Left cardiac atrium (tissue), 4 donors: ENCODE data around the gene ANKH. TPM values are rescaled to one million over a fixed set of nuclear protein-coding genes. Genes with fewer than 3 reads are reported as not detected.

ENCODE experiments used
- ATAC-seq, 2 donors: fragments of 200-7000 bp; cut with Tn5 transposase; one replicate each; pipeline ENCODE4 v1.9.1; 2020; ENCODE audit warnings: mild to moderate bottlenecking in 2 of 2, moderate library complexity in 2 of 2
- DNase-seq: peaks from one replicate; pipeline ENCODE4 v3.0.0-alpha.2; 2020
- intact Hi-C, 2 donors: fragments of 100-400 bp; cut with DNase I; formaldehyde crosslinking; loops; one replicate each; pipeline versions ENCODE4 v1.14.1 to v1.15.1; 2022 to 2023
- total RNA-seq, 2 donors: library from RNA; stranded (reverse); fragmentation: NEBNext Ultra II Directional; extraction: Animal tissue kit (Norgen Biotek cat#: 25700); gene quantifications; one replicate each; pipeline ENCODE4 v1.2.1, GENCODE V29; 2021
- donor health status: DM: no; HTN: yes; CAD: no.
- donor health status: DM: no; HTN: yes; CAD: no; lungs with severe emphysema.
- donor health status: DM: yes; HTN: yes; CAD: no.
- donor health status: Dilated cardiomyopathy.

ANKH gene
- total RNA-seq, 2 donors from 2014 or later, result 113 to 138 TPM

DNA sequence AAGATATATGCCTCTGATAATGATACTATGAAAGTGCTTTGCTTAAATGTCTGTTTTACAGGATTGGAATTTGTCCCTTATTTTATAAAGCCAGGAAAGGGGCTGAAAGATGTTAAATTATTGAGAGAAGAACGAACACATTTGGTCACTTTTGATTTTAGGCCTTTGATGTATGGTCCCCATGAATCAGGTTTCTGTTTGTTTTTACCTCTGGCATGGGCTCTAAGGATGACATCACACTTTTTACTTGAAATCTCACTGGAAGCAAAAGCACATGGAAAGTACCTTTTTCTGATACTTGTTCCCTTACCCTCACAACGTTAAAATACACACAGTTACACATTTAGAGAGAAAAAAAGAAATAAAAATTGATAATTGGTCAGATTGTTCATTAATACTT, 200.2 kb downstream of the ANKH start:
- DNase-seq, result no peak
- ATAC-seq, result no peak
- intact Hi-C loops, result no loop called here

DNA sequence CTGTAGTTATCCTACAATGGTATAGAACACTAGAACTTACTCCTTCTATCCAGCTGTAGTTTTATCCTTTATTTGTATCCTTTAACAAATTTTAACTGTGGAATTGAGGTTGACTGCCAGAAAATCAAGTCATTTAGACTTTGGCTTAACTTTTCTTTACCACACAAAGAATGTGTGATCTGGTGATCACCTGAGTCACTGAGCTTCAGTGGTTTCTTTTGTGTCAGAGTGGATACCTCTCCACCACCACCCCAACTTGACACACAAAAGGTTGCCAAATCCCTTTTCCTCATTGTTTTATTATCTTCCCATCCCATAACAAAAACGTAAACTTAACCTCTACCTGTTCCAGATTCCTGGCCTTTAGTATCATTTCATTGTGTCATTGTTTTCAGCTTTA, 201.6 kb downstream of the ANKH start:
- intact Hi-C loops, result no loop called here
- ATAC-seq, result no peak

GRCh38 chr5:14669415-14669814, 202.2 kb downstream of the ANKH start:
- DNase-seq (no peak), ATAC-seq (no peak)
- intact Hi-C loops, result no loop called here

More for the DNA sequence above, 201.6 kb downstream of the ANKH start:
- DNase-seq, result no peak

DNA sequence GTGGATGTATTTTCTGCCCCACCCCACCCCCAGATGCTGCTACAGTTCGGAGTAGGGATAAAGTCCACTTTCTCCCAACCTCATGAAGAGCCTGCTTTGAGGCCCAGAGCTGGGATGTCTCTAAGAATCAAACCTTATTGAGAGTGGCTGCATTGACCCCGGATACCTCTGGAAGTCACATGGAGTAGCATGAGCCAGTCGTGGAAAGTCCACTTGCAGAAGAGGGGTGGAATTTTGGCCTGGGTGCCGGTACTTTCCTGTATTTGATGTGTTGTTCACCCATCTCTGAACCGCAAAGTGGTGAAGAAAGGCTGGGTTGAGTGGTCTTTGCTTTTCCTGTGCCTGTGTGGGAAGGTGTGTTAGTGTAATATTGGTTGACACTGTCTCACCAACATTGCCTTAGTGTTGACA, 203.4 kb downstream of the ANKH start:
- intact Hi-C loops, result no loop called here
- ATAC-seq (no peak), DNase-seq (no peak)

DNA sequence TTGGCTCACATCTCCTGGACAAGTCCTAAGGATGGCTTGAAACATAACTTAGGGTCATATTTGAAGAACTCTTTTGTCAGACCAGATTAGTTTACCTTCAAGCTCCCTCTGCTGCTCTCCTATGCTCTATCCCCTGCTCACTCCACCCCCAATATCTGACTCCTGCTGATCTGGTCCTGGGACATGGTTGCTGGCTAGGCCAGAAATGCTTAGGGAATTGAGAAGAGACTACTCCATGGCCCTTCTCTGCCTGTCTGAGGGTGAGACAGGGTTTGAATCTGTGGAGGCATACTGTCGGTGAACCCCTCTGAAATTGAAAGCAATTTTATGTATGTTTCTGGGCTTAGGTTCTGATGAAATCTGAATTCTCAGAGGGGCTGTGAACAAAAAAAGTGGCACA, 203.8 kb downstream of the ANKH start:
- DNase-seq (no peak), ATAC-seq (no peak)
- intact Hi-C loops, result no loop called here

DNA sequence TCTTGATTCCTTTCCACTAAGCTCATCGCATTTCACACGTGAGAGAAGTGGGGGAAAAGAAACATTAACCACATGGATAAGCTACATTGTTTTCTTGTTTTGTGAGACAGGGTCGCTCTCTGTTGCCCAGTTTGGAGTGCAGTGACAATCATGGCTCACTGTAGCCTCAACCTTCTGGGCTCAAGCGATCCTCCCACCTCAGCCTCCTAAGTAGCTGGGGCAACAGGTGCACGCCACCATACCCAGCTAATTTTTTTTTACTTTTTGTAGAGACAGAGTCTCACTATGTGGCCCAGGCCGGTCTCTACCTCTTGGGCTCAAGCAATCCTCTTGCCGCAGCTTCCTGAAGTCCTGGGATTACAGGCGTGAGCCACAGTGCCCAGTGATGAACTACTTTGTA, 204.3 kb downstream of the ANKH start:
- intact Hi-C loops, result no loop called here
- ATAC-seq (no peak), DNase-seq (no peak)

DNA sequence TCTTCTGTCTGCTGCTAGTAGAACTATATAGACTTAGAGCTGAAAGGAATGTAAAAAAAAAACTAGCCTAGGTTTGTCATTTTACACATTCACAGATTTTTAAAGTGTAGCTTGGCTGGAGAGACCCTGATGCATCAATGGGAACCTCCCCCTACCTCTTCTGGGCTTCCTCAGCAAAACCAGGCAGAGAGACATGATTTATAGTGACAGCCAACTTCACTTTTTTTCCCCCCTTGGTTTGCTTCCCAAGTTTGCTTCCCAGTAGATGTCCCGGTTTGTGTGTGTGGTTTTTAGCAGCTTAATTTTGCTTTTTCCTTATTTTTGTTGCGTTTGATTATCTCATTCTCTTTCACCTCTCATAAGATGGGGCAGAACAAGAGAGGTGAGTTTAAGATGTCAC, 205.2 kb downstream of the ANKH start:
- no peak for ATAC-seq
- DNase-seq, result no peak
- intact Hi-C loops, result no loop called here

GRCh38 chr5:14665949-14666348, 205.6 kb downstream of the ANKH start:
- ATAC-seq, result no peak
- no peak for DNase-seq
- intact Hi-C loops, result no loop called here

DNA sequence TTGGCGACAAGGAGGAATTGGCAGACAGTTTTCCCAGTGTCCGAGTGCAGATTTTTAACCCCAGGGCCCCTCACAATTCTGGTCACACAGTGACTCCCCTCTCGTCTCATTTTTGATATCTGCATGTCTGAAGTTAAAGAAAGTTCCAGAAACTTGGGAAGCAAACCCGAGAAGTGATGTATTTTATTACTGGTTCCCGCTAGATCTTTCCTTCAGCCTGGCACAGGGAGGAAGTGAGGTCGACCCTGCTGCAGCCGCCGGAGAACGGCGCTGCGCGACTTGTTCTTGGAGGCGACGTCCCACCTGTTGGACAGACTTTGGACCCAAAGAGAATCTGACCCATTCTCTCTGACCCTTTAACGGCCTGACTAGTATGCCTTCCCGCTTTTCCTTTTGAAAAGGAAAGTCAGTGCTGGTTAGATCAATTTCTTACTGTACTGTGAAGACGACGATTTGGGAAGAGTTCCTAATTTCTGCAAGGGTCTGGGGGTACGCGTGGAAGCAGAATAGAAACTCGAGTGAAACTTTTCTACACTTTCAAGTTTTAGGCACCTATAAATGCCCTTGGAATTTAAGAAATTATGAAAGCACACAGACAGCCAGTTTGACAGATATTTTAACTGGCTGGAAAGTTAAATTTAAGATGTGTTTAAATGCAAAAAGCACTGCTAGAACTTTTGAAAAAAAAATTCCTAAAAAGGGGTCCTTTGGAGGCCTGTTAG, 206.3 kb downstream of the ANKH start:
- ATAC-seq, result no peak
- intact Hi-C loops, result no loop called here
- DNase-seq, result peak; percentile 36

GRCh38 chr5:14664270-14665100, 207.1 kb downstream of the ANKH start, which contains the start of gene OTULIN:
TSS of gene OTULIN (plus strand) at chr5:14664718. CDS start at chr5:14664826, 108 bp downstream.
- intact Hi-C loops, result no loop called here
- DNase-seq (peak; percentile 94), ATAC-seq (peak; percentile 96 to 98)

- ATAC-seq (peak; percentile 39 to 66), DNase-seq (no peak)
- intact Hi-C loops, result no loop called here
Observed at GRCh38 chr5:14663734-14664269, 207.8 kb downstream of the ANKH start.

GRCh38 chr5:14662721-14663260, 208.8 kb downstream of the ANKH start:
- intact Hi-C loops, result no loop called here
- no peak for ATAC-seq
- DNase-seq, result no peak

- intact Hi-C loops, result no loop called here
- ATAC-seq, result no peak
- no peak for DNase-seq
Observed at GRCh38 chr5:14660833-14661232, 210.7 kb downstream of the ANKH start.

DNA sequence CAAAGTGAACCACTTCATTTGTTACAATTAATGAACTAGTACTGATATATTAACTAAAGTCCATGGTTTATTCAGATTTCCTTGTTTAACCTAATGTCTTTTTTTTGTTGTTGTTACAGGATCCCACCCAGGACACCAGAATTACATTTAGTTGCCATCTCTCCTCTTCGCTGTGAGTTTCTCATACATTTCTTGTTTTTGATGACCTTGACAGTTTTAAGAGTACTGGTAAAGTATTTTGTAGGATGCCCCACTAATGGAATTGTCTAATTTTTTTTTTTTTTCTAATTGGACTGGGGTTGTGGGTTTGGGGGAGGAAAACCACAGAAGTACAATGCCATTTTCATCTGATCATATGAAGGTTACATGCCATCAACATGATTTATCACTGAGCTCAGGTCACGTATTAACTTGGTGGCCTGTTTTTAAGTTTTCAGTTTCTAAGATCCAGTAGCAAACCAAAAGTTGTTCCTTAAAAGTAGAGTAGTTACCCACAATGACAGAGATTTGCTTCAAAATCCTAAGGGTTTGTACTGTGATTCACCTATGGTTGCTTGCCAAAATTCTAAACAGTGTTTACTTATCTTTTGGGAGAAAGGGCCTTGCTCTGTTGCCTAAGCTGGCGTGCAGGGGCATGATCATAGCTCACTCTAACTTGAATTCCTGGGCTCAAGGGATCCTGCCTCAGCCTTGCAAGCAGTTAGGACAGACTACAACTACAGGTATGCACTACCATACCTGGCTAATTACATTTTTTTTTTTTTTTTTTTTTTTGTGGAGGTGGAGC, 211.6 kb downstream of the ANKH start:
- ATAC-seq (no peak), DNase-seq (no peak)
- intact Hi-C loops, result no loop called here

GRCh38 chr5:14656898-14657297, 214.7 kb downstream of the ANKH start:
- ATAC-seq (no peak), DNase-seq (no peak)
- intact Hi-C loops, result no loop called here

DNA sequence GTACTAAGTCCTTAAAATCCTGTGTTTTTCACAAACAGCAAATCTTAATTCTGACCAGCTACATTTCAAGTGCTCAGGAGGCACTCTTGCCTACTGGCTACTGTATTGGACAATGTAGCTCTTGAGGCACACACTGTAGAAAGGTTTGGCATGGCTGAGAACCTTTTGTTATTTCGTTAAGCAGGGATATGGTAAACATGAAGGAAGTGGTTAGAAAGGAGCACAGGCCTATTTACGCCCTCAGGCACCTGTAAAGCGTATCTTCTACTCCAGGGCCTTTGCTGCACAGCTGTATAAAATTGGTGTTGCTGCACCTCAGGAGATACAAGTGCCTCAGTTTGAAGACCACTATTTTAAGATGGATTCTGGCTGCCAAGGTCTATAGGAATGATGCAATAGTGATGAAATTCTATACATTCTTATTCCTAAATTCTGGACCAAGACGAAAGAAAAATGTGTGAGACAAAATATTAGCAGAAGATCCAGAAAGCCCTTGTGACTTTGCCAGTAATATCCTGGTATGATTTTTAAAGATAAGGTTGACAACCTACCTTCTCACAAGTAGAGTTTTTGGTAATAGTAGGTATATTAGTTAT, 216.3 kb downstream of the ANKH start:
- ATAC-seq (no peak), DNase-seq (no peak)
- intact Hi-C loops, result no loop called here
